ENCODE results near the gene ZNF496. TPM values are rescaled to one million over a fixed set of nuclear protein-coding genes. Genes with fewer than 3 reads are reported as not detected.

Gene ZNF496
- polyA plus RNA-seq, 1 donor = 18.0 TPM

GRCh38 chr1:247330548-247331171 is 1.0 kb downstream of the ZNF496 start:
- Histone ChIP-seq H3K9me3 (ENCODE audit: control insufficient read depth, low read depth, low read length) (no peaks in the 10 kb centered on the region), H3K27ac (ENCODE audit: low read length) (peak overlapping the region; percentile 84), H3K4me3 (ENCODE audit: low read length) (peak overlapping the region; percentile 98), H3K36me3 (ENCODE audit: control insufficient read depth, insufficient read depth, low read length) (peaks cover 28% of the 10 kb centered on the region), H3K4me1 (ENCODE audit: control insufficient read depth, insufficient read depth, low read length) (peaks cover 12% of the 10 kb centered on the region), H3K27me3 (ENCODE audit: control insufficient read depth, insufficient read depth, low read length) (no peaks in the 10 kb centered on the region)
- DNase-seq = peak in 1 of 2 donors; percentile 24
- no CpG with 5 or more reads among the region's 37 CpGs for WGBS (ENCODE audit: insufficient coverage, low lambda C conversion rate)

DNA sequence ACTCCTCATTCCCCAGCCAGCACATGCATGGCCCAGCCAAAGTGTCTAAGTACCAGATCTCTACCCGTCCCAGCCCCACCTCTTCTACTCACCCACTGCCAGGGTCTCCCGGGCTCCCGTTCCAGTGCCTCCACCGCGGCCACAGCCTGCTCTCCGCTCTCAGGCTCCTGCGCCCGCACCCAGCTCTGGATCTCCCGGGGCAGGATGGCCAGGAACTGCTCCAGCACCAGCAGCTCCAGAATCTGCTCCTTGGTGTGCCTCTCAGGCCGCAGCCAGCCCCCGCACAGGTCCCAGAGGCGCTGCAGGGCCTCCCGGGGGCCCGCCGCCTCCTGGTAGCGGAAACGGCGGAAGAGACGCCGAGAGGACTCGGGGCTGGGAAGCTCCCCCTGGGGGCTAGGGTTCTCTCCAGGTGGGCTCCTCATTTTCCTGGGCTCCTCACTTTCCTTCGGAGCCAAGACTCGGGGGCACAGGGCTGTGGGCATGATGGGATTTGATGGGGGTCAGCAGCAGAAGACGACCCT is 2.5 kb downstream of the ZNF496 start:
- peaks cover 12% of the 10 kb centered on the region for H3K4me1 ChIP-seq (ENCODE audit: control insufficient read depth, insufficient read depth, low read length)
- WGBS (ENCODE audit: insufficient coverage, low lambda C conversion rate) = no CpG with 5 or more reads among the region's 24 CpGs

GRCh38 chr1:247328311-247328710 is 3.4 kb downstream of the ZNF496 start:
- peaks cover 31% of the 10 kb centered on the region for H3K36me3 ChIP-seq (ENCODE audit: control insufficient read depth, insufficient read depth, low read length)
- no CpG with 5 or more reads among the region's 5 CpGs for WGBS (ENCODE audit: insufficient coverage, low lambda C conversion rate)
- H3K9me3 ChIP-seq (ENCODE audit: control insufficient read depth, low read depth, low read length) = no peaks in the 10 kb centered on the region
- no peaks in the 10 kb centered on the region for H3K27me3 ChIP-seq (ENCODE audit: control insufficient read depth, insufficient read depth, low read length)
- H3K4me3 ChIP-seq (ENCODE audit: low read length) = no peak overlapping the region
- H3K27ac ChIP-seq (ENCODE audit: low read length) = no peak overlapping the region
- peaks cover 12% of the 10 kb centered on the region for H3K4me1 ChIP-seq (ENCODE audit: control insufficient read depth, insufficient read depth, low read length)
- DNase-seq = no peak

More for the DNA sequence above, 2.5 kb downstream of the ZNF496 start:
- Histone ChIP-seq H3K4me3 (ENCODE audit: low read length) (no peak overlapping the region), H3K27ac (ENCODE audit: low read length) (no peak overlapping the region), H3K36me3 (ENCODE audit: control insufficient read depth, insufficient read depth, low read length) (peaks cover 28% of the 10 kb centered on the region), H3K27me3 (ENCODE audit: control insufficient read depth, insufficient read depth, low read length) (no peaks in the 10 kb centered on the region), H3K9me3 (ENCODE audit: control insufficient read depth, low read depth, low read length) (no peaks in the 10 kb centered on the region)
- no peak for DNase-seq

- H3K36me3 ChIP-seq (ENCODE audit: control insufficient read depth, insufficient read depth, low read length) = peaks cover 48% of the 10 kb centered on the region
- WGBS (ENCODE audit: insufficient coverage, low lambda C conversion rate) = no CpG with 5 or more reads among the region's 8 CpGs
Measured at GRCh38 chr1:247326411-247327130, 5.1 kb downstream of the ZNF496 start.

GRCh38 chr1:247324923-247325322 is 6.7 kb downstream of the ZNF496 start:
- peaks cover 59% of the 10 kb centered on the region for H3K36me3 ChIP-seq (ENCODE audit: control insufficient read depth, insufficient read depth, low read length)
- no peaks in the 10 kb centered on the region for H3K9me3 ChIP-seq (ENCODE audit: control insufficient read depth, low read depth, low read length)
- no peaks in the 10 kb centered on the region for H3K27me3 ChIP-seq (ENCODE audit: control insufficient read depth, insufficient read depth, low read length)
- H3K27ac ChIP-seq (ENCODE audit: low read length) = no peak overlapping the region
- no peaks in the 10 kb centered on the region for H3K4me1 ChIP-seq (ENCODE audit: control insufficient read depth, insufficient read depth, low read length)
- H3K4me3 ChIP-seq (ENCODE audit: low read length) = no peak overlapping the region
- DNase-seq = peak in 1 of 2 donors; percentile 25
- 100% methylated on average over 1 of the region's 2 CpGs for WGBS (ENCODE audit: insufficient coverage, low lambda C conversion rate)

More at GRCh38 chr1:247326411-247327130, 5.1 kb downstream of the ZNF496 start:
- Histone ChIP-seq H3K27me3 (ENCODE audit: control insufficient read depth, insufficient read depth, low read length) (no peaks in the 10 kb centered on the region), H3K4me1 (ENCODE audit: control insufficient read depth, insufficient read depth, low read length) (peaks cover 7% of the 10 kb centered on the region), H3K27ac (ENCODE audit: low read length) (no peak overlapping the region), H3K9me3 (ENCODE audit: control insufficient read depth, low read depth, low read length) (no peaks in the 10 kb centered on the region), H3K4me3 (ENCODE audit: low read length) (no peak overlapping the region)
- no peak for DNase-seq

- H3K9me3 ChIP-seq (ENCODE audit: control insufficient read depth, low read depth, low read length) = no peaks in the 10 kb centered on the region
- H3K27me3 ChIP-seq (ENCODE audit: control insufficient read depth, insufficient read depth, low read length) = no peaks in the 10 kb centered on the region
- H3K4me3 ChIP-seq (ENCODE audit: low read length) = no peak overlapping the region
- no peaks in the 10 kb centered on the region for H3K4me1 ChIP-seq (ENCODE audit: control insufficient read depth, insufficient read depth, low read length)
- peaks cover 56% of the 10 kb centered on the region for H3K36me3 ChIP-seq (ENCODE audit: control insufficient read depth, insufficient read depth, low read length)
- DNase-seq = no peak
- no peak overlapping the region for H3K27ac ChIP-seq (ENCODE audit: low read length)
- WGBS (ENCODE audit: insufficient coverage, low lambda C conversion rate) = no CpG with 5 or more reads among the region's 1 CpG
Measured at GRCh38 chr1:247324204-247324787, 7.4 kb downstream of the ZNF496 start.

DNA sequence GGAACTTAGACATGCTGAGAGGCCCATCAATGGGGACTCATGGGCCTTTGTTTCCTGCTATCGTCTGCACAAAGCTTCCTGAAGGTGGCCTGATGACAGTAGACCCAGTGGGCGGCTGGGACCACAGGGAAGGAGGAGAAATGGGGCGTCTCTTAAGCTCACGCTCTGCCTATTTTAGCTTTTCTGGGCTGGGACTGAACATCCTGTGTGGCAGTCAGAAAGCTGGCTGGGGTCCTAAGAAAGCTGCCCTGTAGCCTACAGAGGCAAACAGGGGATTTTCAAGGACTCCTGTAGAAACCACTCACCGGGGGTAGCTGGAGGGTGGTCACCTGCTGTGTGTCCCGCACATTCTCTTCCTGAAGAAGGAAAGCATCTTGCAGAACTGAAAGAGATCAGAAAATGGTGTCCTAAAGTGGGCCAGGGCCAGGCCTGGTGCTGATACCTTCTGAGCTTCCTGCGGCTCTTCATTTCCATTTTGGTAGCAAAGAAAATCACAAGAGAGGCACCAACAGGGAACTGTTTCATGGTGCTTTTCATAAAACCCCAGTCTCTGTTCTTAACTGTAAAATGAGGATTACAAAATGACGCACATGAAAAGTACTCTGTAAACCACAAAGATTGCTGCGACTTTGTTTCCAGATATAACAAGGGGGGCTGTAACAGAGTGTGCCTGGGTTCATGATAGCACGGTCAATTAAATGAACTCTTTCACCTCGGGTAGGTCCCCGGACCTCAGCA is 8.6 kb downstream of the ZNF496 start:
- Histone ChIP-seq H3K36me3 (ENCODE audit: control insufficient read depth, insufficient read depth, low read length) (peaks cover 44% of the 10 kb centered on the region), H3K4me3 (ENCODE audit: low read length) (no peak overlapping the region), H3K9me3 (ENCODE audit: control insufficient read depth, low read depth, low read length) (no peaks in the 10 kb centered on the region), H3K4me1 (ENCODE audit: control insufficient read depth, insufficient read depth, low read length) (no peaks in the 10 kb centered on the region), H3K27me3 (ENCODE audit: control insufficient read depth, insufficient read depth, low read length) (no peaks in the 10 kb centered on the region), H3K27ac (ENCODE audit: low read length) (no peak overlapping the region)
- no peak for DNase-seq
- WGBS (ENCODE audit: insufficient coverage, low lambda C conversion rate) = 100% methylated on average over 1 of the region's 12 CpGs

- WGBS (ENCODE audit: insufficient coverage, low lambda C conversion rate) = 90% methylated on average over 2 of the region's 7 CpGs
- H3K4me1 ChIP-seq (ENCODE audit: control insufficient read depth, insufficient read depth, low read length) = no peaks in the 10 kb centered on the region
- no peak overlapping the region for H3K4me3 ChIP-seq (ENCODE audit: low read length)
- no peak overlapping the region for H3K27ac ChIP-seq (ENCODE audit: low read length)
- H3K36me3 ChIP-seq (ENCODE audit: control insufficient read depth, insufficient read depth, low read length) = peaks cover 40% of the 10 kb centered on the region
- no peaks in the 10 kb centered on the region for H3K27me3 ChIP-seq (ENCODE audit: control insufficient read depth, insufficient read depth, low read length)
- no peak for DNase-seq
- no peaks in the 10 kb centered on the region for H3K9me3 ChIP-seq (ENCODE audit: control insufficient read depth, low read depth, low read length)
Measured at GRCh38 chr1:247322442-247322841, 9.2 kb downstream of the ZNF496 start.

DNA sequence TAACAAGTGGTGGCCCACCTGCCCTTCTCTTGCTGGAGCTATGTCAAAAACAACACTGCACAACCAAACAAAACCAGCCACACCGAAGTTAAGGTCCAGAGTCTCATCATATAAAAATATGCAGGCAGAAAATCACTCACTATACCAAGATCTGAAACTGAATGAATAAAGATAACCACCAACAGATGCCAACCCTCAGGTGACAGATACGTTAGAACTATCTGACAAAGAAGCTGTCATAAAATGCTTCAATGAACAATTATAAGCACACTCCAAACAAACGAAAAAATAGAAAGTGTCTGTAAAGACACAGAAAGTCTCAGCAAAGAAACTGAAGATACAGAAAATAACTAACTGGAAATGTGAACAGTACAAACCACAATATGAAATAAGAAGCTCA is 14.0 kb downstream of the ZNF496 start:
- Histone ChIP-seq H3K27ac (ENCODE audit: low read length) (no peak overlapping the region), H3K4me3 (ENCODE audit: low read length) (no peak overlapping the region), H3K4me1 (ENCODE audit: control insufficient read depth, insufficient read depth, low read length) (no peaks in the 10 kb centered on the region), H3K36me3 (ENCODE audit: control insufficient read depth, insufficient read depth, low read length) (peaks cover 40% of the 10 kb centered on the region), H3K9me3 (ENCODE audit: control insufficient read depth, low read depth, low read length) (no peaks in the 10 kb centered on the region), H3K27me3 (ENCODE audit: control insufficient read depth, insufficient read depth, low read length) (no peaks in the 10 kb centered on the region)
- 94% methylated on average over 2 of the region's 3 CpGs for WGBS (ENCODE audit: insufficient coverage, low lambda C conversion rate)
- no peak for DNase-seq

- Histone ChIP-seq H3K27me3 (ENCODE audit: control insufficient read depth, insufficient read depth, low read length) (no peaks in the 10 kb centered on the region), H3K36me3 (ENCODE audit: control insufficient read depth, insufficient read depth, low read length) (peaks cover 30% of the 10 kb centered on the region), H3K4me1 (ENCODE audit: control insufficient read depth, insufficient read depth, low read length) (no peaks in the 10 kb centered on the region), H3K27ac (ENCODE audit: low read length) (no peak overlapping the region), H3K9me3 (ENCODE audit: control insufficient read depth, low read depth, low read length) (no peaks in the 10 kb centered on the region), H3K4me3 (ENCODE audit: low read length) (no peak overlapping the region)
- 100% methylated on average over 2 of the region's 5 CpGs for whole genome bisulfite sequencing (ENCODE audit: insufficient coverage, low lambda C conversion rate)
- DNase-seq = no peak
Measured at GRCh38 chr1:247316590-247317197, 15.0 kb downstream of the ZNF496 start.
